HG03045 (cell line): Measurements from ENCODE around the gene MKKS.
"Not testable (repeated sequence)": the region's sequence is repeated elsewhere in the genome, so short reads cannot be mapped to it uniquely, and the experiment has no call there.

Experiments
- ATAC-seq: cut with Tn5 transposase; IDR thresholded peaks from one replicate; pipeline ENCODE4 v1.9.1; 2021; ENCODE audit warnings: mild to moderate bottlenecking, moderate library complexity; ENCODE audit not compliant: unreplicated experiment

MKKS gene

GRCh38 chr20:10415013-10415650 is 18.9 kb downstream of the MKKS start:
- no peak for ATAC-seq

GRCh38 chr20:10412591-10413408 is 21.2 kb downstream of the MKKS start:
- no peak for ATAC-seq

DNA sequence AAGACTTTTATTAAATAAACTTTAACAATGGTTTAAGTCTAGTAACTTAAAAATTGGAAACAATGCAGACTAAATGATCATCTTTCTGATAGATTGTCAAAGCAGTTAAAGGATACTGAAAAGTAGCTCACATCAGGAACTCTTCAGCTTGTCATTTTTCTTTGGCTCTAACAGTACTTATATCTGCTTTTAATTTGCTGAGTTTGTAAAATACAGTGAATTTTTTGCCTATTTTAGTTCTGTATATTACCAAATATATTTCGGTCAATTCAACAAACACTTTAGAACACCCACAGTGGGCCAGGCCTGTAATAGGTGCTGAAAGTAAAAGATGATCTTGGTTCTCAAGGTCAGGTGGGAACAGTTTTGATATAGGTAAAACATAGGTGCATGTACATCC is 22.3 kb downstream of the MKKS start:
- ATAC-seq = no peak

- ATAC-seq = no peak
Measured at GRCh38 chr20:10408108-10408813, 25.8 kb downstream of the MKKS start.

DNA sequence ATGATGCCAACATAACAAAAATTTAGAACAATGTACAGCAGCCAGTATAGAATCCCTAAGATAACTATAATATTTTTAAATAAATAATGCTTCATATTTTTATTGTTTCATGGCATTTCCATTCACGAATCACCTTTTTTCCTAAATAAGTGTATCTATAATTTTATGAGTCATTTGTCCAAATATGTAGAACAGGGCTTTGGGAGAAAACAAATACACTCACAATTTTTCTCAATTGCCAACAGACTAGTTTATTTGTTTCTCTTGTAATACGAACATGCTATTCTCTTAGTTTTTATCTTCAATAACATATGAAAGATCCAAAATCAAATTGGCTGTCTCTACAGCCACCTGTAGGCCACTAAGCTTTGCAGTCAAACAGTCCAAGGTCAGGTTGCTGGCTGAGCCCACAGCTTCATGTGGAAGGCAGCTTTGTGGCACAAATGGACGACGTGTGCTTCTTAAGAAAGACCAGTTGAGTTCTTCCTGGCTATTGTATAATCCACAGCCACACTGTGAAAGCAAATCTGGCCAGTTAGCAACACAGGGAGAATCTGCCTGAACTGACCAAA is 29.0 kb downstream of the MKKS start:
- ATAC-seq = no peak

- ATAC-seq = no peak
Measured at GRCh38 chr20:10404023-10404628, 29.9 kb downstream of the MKKS start.

GRCh38 chr20:10402938-10403608 is 30.9 kb downstream of the MKKS start:
- ATAC-seq = no peak

DNA sequence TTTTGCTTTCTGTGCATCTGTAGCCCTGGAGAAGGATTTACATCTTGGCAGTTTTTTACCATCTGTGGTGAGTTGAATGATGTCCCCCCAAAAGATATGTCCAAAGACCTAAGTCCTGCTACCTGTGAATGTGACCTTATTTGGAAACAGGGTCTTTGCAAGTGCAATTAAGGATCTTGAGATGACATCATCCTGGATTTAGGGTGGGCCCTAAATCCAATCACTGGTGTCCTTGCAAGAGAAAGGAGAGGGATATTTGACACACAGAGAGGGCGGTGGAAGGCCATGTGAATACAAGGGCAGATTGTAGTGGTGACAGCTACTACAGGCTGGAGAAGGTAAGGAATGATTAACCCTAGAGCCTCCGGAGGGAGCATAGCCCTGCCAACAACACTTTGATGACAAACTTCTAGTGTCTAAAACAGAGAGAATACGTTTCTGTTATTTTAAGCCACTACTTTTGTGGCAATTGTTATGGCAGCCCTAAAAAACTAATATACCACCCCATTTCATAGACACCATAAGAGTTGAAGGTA is 35.1 kb downstream of the MKKS start:
- no peak for ATAC-seq

DNA sequence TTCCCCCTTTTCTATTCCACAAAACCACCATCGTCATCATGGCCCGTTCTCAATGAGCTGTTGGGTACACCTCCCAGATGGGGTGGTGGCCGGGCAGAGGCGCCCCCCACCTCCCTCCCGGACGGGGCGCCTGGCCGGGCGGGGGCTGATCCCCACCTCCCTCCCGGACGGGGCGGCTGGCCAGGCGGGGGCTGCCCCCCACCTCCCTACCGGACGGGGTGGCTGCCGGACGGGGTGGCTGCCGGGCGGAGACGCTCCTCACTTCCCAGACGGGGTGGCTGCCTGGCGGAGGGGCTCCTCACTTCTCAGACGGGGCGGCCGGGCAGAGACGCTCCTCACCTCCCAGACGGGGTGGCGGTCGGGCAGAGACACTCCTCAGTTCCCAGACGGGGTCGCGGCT is 39.3 kb downstream of the MKKS start:
- ATAC-seq = not testable (repeated sequence)

GRCh38 chr20:10390709-10391108 is 43.3 kb downstream of the MKKS start:
- ATAC-seq = no peak

- ATAC-seq = no peak
Measured at GRCh38 chr20:10388597-10388996, 45.4 kb downstream of the MKKS start.

DNA sequence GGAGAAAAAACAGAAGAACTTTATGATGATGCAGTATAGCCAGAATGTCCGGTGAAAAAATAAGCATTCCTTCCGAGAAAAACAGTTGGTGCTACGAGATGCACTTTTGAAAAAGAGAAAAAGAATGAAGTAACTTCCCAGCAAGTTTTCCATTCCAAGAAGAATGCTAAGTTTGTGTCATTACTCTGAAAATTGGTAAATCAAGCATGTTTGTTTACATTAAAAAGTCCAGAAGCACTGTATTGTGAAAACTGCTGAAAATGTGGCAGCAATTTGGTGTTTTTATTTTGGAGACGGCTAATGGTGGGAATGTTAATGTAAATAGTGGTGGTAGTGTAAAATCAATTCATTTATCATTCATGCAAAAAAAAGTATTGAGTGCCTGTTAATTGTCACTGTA is 46.3 kb downstream of the MKKS start:
- ATAC-seq = no peak

GRCh38 chr20:10385850-10386544 is 48.0 kb downstream of the MKKS start:
- no peak for ATAC-seq

DNA sequence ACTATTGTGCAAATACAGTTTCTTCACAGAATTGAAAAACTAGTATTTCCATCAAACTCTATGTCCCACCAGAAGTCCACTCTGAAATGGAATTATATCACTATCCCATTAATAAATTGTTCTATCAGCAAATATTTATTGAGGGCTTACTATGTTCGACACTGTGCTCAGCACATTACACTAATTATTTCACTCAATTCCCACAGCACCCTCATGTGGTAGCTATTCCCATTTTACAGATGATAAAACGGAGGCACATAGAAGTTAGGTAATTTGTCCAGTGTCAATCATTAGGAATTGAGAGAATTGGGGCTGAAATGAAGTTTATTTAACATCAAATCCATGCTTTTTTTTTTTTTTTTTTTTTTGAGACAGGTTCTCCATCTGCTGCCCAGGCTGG is 52.5 kb downstream of the MKKS start:
- no peak for ATAC-seq

GRCh38 chr20:10379761-10380160 is 54.3 kb downstream of the MKKS start:
- no peak for ATAC-seq

GRCh38 chr20:10376270-10377075 is 57.5 kb downstream of the MKKS start:
- no peak for ATAC-seq

DNA sequence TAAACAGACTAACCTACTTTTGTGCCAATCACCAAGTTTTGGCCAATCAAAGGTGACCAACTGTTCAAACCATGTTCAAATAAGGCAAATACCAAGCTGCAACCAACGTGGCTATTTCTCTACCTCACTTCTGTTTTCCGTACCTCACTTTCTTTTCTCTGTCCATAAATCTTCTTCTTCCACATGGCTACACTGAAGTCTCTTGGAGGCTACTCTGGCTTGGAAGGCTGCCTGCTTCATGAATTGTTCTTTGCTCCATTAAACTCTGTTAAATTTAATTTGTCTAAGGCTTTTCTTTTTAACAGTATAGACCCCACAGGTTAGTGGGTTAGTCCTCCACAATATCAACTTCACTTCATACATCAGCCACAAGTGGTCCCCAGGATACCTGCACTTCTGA is 58.8 kb downstream of the MKKS start:
- no peak for ATAC-seq

DNA sequence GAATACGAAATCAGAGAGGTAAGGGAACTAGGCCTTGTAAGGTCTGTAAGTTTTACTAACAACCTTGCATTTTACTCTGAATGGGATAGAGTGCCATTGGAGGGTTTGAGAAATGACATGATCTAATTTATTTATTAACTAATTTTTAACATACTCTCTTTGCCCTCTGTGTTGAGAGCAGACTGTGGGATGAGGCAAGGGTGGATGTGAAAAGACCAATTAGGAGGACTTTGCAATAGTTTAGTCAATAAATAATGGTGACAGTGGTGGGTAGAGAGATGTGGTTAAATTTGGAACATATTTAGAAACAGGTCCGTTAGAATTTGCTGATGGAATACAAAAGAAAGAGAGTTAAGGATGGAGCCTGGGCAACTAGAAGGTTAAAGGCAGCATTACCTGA is 60.0 kb downstream of the MKKS start:
- ATAC-seq = no peak

DNA sequence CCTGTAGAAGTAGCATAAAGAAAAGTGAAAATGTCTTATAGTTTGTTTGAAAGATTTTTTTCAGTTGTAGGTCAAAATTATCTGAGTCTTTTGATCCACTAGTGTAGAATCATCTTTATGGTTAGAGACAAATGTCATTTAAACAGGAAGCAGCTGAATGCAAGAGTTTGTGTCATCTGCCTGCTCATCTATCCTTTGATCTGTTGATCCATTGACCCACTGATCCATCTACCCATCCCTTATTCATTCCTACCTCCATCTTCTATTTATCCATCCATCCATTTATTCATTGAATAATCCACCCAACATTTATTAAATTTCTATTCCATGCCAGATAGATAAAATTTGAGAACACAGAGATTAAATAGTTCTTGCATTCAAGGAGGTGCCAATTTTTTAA is 62.6 kb downstream of the MKKS start:
- ATAC-seq = no peak
